ENCODE data around the gene MAMSTR.

Gene MAMSTR

DNA sequence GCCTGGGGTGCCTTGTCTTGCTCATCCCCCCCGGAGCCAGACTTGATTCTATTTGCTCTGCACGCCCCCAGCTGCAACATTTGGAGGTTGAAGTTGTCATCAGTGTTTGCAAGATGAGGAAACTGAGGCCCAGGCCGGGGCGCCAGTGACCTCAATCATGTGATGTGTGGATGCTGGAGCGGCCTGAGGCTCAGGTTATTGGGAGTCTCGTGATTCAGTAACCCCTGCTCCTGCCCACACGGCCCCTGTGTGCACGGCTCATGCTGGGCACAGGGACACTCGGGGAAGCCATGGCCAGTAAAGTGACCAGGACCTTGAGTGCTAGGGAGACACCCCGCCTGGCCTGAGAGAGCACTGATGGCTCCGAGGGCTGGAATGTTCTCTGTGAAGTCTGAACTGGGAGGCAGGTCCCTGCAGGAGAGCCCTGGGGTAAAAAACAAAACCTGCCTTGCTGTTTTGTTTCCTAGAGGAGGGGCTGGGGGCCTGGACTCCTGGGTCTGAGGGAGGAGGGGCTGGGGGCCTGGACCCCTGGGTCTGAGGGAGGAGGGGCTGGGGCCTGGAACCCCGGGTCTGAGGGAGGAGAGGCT lies 37.7 kb upstream of the MAMSTR start:
- H3K27me3 ChIP-seq = peaks cover 17% of the 10 kb centered on the region
- no peak for TF ChIP-seq CTCF (IDR thresholded peaks at IDR 0.05; ENCODE audit: low read depth, low read length)
- H3K4me1 ChIP-seq = no peaks in the 10 kb centered on the region; the same call in 1 of the 2 replicates
- H3K4me3 ChIP-seq (ENCODE audit: low read depth, low read length) = no peak overlapping the region
- DNase-seq = no peak
- H3K9me3 ChIP-seq = no peaks in the 10 kb centered on the region
- H3K36me3 ChIP-seq = no peaks in the 10 kb centered on the region

- Histone ChIP-seq H3K4me1 (no peaks in the 10 kb centered on the region; the same call in 1 of the 2 replicates), H3K36me3 (no peaks in the 10 kb centered on the region), H3K27me3 (peaks cover 17% of the 10 kb centered on the region), H3K4me3 (ENCODE audit: low read depth, low read length) (no peak overlapping the region), H3K9me3 (no peaks in the 10 kb centered on the region)
- TF ChIP-seq CTCF (IDR thresholded peaks at IDR 0.05; ENCODE audit: low read depth, low read length) = no peak
- no peak for DNase-seq
Measured at GRCh38 chr19:48756686-48757085, 37.2 kb upstream of the MAMSTR start.

- Histone ChIP-seq H3K36me3 (no peaks in the 10 kb centered on the region), H3K4me3 (ENCODE audit: low read depth, low read length) (no peak overlapping the region), H3K9me3 (no peaks in the 10 kb centered on the region), H3K4me1 (no peaks in the 10 kb centered on the region; the same call in 1 of the 2 replicates), H3K27me3 (peaks cover 17% of the 10 kb centered on the region)
- TF ChIP-seq CTCF (IDR thresholded peaks at IDR 0.05; ENCODE audit: low read depth, low read length) = no peak
- no peak for DNase-seq
Measured at GRCh38 chr19:48756212-48756611, 36.7 kb upstream of the MAMSTR start.

GRCh38 chr19:48755787-48756186 lies 36.3 kb upstream of the MAMSTR start:
- H3K4me3 ChIP-seq (ENCODE audit: low read depth, low read length) = no peak overlapping the region
- no peaks in the 10 kb centered on the region for H3K36me3 ChIP-seq
- no peaks in the 10 kb centered on the region for H3K9me3 ChIP-seq
- no peak for TF ChIP-seq CTCF (IDR thresholded peaks at IDR 0.05; ENCODE audit: low read depth, low read length)
- H3K27me3 ChIP-seq = peaks cover 16% of the 10 kb centered on the region
- no peaks in the 10 kb centered on the region; the same call in 1 of the 2 replicates for H3K4me1 ChIP-seq
- no peak for DNase-seq

- H3K9me3 ChIP-seq = no peaks in the 10 kb centered on the region
- H3K27me3 ChIP-seq = peaks cover 11% of the 10 kb centered on the region
- no peak within 1 kb of the TSS for H3K4me3 ChIP-seq (ENCODE audit: low read depth, low read length)
- no peaks in the 10 kb centered on the region; the same call in 1 of the 2 replicates for H3K4me1 ChIP-seq
- no peaks in the 10 kb centered on the region for H3K36me3 ChIP-seq
- no peak for DNase-seq
- no peak for TF ChIP-seq CTCF (IDR thresholded peaks at IDR 0.05; ENCODE audit: low read depth, low read length)
Measured at GRCh38 chr19:48755084-48755641, 35.6 kb upstream of the MAMSTR start, which contains the start of gene FGF21. Gene FGF21 (plus strand): TSS chr19:48755524. CDS start chr19:48756237, 713 bp downstream.

Data from BE2C (cell line).